HepG2 (cell line): ENCODE results near the gene GYS1. TPM values are rescaled to one million over a fixed set of nuclear protein-coding genes. Genes with fewer than 3 reads are reported as not detected.

Source experiments
- AGO2 ChIP-seq: fragments of 200-400 bp; formaldehyde crosslinking; optimal IDR thresholded peaks from 2 replicates; pipeline ENCODE3; 2017; ENCODE audit warnings: mild to moderate bottlenecking, low read depth, low read length, moderate library complexity
- ELF4 ChIP-seq: sonication (generic); formaldehyde crosslinking; IDR thresholded peaks from 2 replicates; pipeline ENCODE4 v1.5.0; 2020; ENCODE audit warnings: missing genetic modification reagents, mild to moderate bottlenecking, moderate library complexity, borderline replicate concordance
- MXI1 ChIP-seq: IDR thresholded peaks from 3 replicates; pipeline ENCODE4 v1.6.1; 2012; ENCODE audit warnings: low read depth, low read length, inconsistent platforms, borderline replicate concordance
- NBN ChIP-seq: fragments of 450-650 bp; conservative IDR thresholded peaks from 2 replicates; pipeline ENCODE4 v1.6.1; 2017
- RARG ChIP-seq: sonication (generic); formaldehyde crosslinking; IDR thresholded peaks from 2 replicates; pipeline ENCODE4 v1.4.0; 2020; ENCODE audit warnings: low read depth, mild to moderate bottlenecking, missing genetic modification reagents
- REXO4 ChIP-seq: sonication (generic); formaldehyde crosslinking; IDR thresholded peaks from 2 replicates; pipeline ENCODE4 v1.8.0; 2022; ENCODE audit warnings: missing genetic modification reagents, mild to moderate bottlenecking, borderline replicate concordance
- TRIM24 ChIP-seq: sonication (generic); formaldehyde crosslinking; IDR thresholded peaks from 2 replicates; pipeline ENCODE4 v1.8.0; 2022; ENCODE audit warnings: mild to moderate bottlenecking, missing genetic modification reagents
- YEATS4 ChIP-seq: sonication (generic); formaldehyde crosslinking; IDR thresholded peaks from 2 replicates; pipeline ENCODE4 v1.4.0; 2020; ENCODE audit warnings: missing genetic modification reagents, borderline replicate concordance
- ZBTB20 ChIP-seq: sonication (generic); formaldehyde crosslinking; IDR thresholded peaks from 2 replicates; pipeline ENCODE4 v1.8.1; 2023; ENCODE audit warnings: missing genetic modification reagents, low read depth, mild to moderate bottlenecking, borderline replicate concordance
- ZBTB42 ChIP-seq: sonication (generic); formaldehyde crosslinking; IDR thresholded peaks from 2 replicates; pipeline ENCODE4 v1.5.0; 2020; ENCODE audit warnings: mild to moderate bottlenecking, missing genetic modification reagents
- ZFP37 ChIP-seq: sonication (generic); formaldehyde crosslinking; IDR thresholded peaks from 2 replicates; pipeline ENCODE4 v1.4.0; 2020; ENCODE audit warnings: missing genetic modification reagents, borderline replicate concordance
- ZNF205 ChIP-seq: IDR thresholded peaks from 2 replicates; pipeline ENCODE4 v1.6.1; 2018; ENCODE audit warnings: missing biosample characterization, missing genetic modification reagents
- ZSCAN21 ChIP-seq: sonication (generic); formaldehyde crosslinking; IDR thresholded peaks from 2 replicates; pipeline ENCODE4 v1.8.0; 2022; ENCODE audit warnings: mild to moderate bottlenecking, missing genetic modification reagents, moderate library complexity, borderline replicate concordance
- ZSCAN25 ChIP-seq: sonication (generic); formaldehyde crosslinking; IDR thresholded peaks from 2 replicates; pipeline ENCODE4 v1.8.0; 2022; ENCODE audit warnings: mild to moderate bottlenecking, missing genetic modification reagents
- polyA plus RNA-seq, 8 experiments: library from polyadenylated mRNA; depleted of rRNA in 3 of 8; stranded (reverse) in 7 of 8; unstranded in 1 of 8; fragments of >200 nt; fragmentation: Illumina TruSeq in 4 of 8; extraction: Trizol in 4 of 8; gene quantifications; 2 replicates each; pipeline versions ENCODE4 v1.2.1 to v1.2.3, GENCODE V29; 2011 to 2016; ENCODE audit warnings: low read depth in 4 of 8, missing spikeins in 1 of 8, mixed read lengths in 1 of 8; ENCODE audit not compliant: insufficient read depth in 1 of 8
- total RNA-seq, 5 experiments: library from RNA; depleted of rRNA; stranded (reverse); fragments of >200 nt; fragmentation: Illumina TruSeq; extraction: Trizol; gene quantifications; 2 replicates each; pipeline ENCODE4 v1.2.3, GENCODE V29; 2016; ENCODE audit warnings: low read depth in 1 of 5

GYS1 gene
- total and polyA plus RNA-seq, 2 of the 13 experiments (the other 11 are each of a cell fraction or from before 2014, with no cell fraction given) = 18.4 to 42.1 TPM

GRCh38 chr19:48962029-48962848 lies 30.9 kb downstream of the GYS1 start (continued):
- 0 out of 2 replicates have a peak, but pooled peaks have one; percentile 64 for TF ChIP-seq ELF4
- peak; percentile 59; the same call in 1 of the 2 replicates for TF ChIP-seq ZFP37 (CRISPR knock-in tag)
- peak; percentile 100 for TF ChIP-seq AGO2
- peak; percentile 70; the same call in 1 of the 2 replicates for TF ChIP-seq ZBTB20 (CRISPR knock-in tag)
- no peak for TF ChIP-seq NBN
- peak; percentile 79 for TF ChIP-seq ZSCAN21
- TF ChIP-seq ZBTB42 = peak; percentile 40; the same call in 1 of the 2 replicates
- TF ChIP-seq RARG = no peak
- TF ChIP-seq REXO4 (CRISPR knock-in tag) = 0 out of 2 replicates have a peak, but pooled peaks have one; percentile 13
- peak; percentile 75; the same call in 1 of the 2 replicates for TF ChIP-seq YEATS4 (CRISPR knock-in tag)
- TF ChIP-seq TRIM24 (CRISPR knock-in tag) = no peak
- TF ChIP-seq MXI1 = no peak; the same call in 2 of the 3 replicates
- peak; percentile 71 for TF ChIP-seq ZSCAN25 (CRISPR knock-in tag)
- peak; percentile 39; the same call in 1 of the 2 replicates for TF ChIP-seq ZNF205 (CRISPR knock-in tag)
